Keratinocyte (primary cell): ENCODE measurements around the gene CXCR6. TPM values are rescaled to one million over a fixed set of nuclear protein-coding genes. Genes with fewer than 3 reads are reported as not detected.

Experiments used
- DNase-seq: peaks from one replicate; pipeline ENCODE4 v3.0.0-alpha.2; 2011; ENCODE audit warnings: low read depth, missing footprints, low spot score
- FAIRE-seq: peaks from 2 replicates; lab custom pipeline; 2011; peaks lifted over from hg19 to GRCh38; lab: Jason Lieb, UNC
- H2AFZ ChIP-seq: 2 replicates; pipeline ENCODE4 v1.6.0; 2012; ENCODE audit warnings: low read length, control low read depth, inconsistent platforms; ENCODE audit not compliant: control insufficient read depth
- H3K27ac ChIP-seq: 2 replicates; pipeline ENCODE4 v1.5.1; 2011; ENCODE audit warnings: low read length; ENCODE audit not compliant: control insufficient read depth, insufficient read depth
- H3K27me3 ChIP-seq: 3 replicates; pipeline ENCODE4 v1.6.0; 2011; ENCODE audit warnings: low read length; ENCODE audit not compliant: control insufficient read depth, insufficient read depth; ENCODE audit errors: extremely low read depth
- H3K36me3 ChIP-seq, 2 experiments: 2 replicates in 1 of 2; 3 replicates in 1 of 2; pipeline ENCODE4 v1.5.1; 2011; ENCODE audit warnings: low read length in 2 of 2, mild to moderate bottlenecking in 1 of 2; ENCODE audit not compliant: control insufficient read depth in 2 of 2, insufficient read depth in 2 of 2; ENCODE audit errors: extremely low read depth in 1 of 2
- H3K4me1 ChIP-seq: 3 replicates; pipeline ENCODE4 v1.5.1; 2011; ENCODE audit warnings: low read length; ENCODE audit not compliant: control insufficient read depth, insufficient read depth; ENCODE audit errors: extremely low read depth
- H3K4me2 ChIP-seq: 3 replicates; pipeline ENCODE4 v1.6.0; 2011; ENCODE audit warnings: low read depth, low read length; ENCODE audit not compliant: control insufficient read depth, insufficient read depth; ENCODE audit errors: extremely low read depth
- H3K4me3 ChIP-seq, 3 experiments: fragments of 200-600 bp in 1 of 3; sonication (generic) in 1 of 3; 2 replicates in 2 of 3; 3 replicates in 1 of 3; pipeline ENCODE4 v1.5.1; 2011 to 2016; ENCODE audit warnings: low read length in 3 of 3, mild to moderate bottlenecking in 3 of 3, control low read depth in 2 of 3, inconsistent platforms in 1 of 3, low read depth in 1 of 3, mixed read lengths in 1 of 3, mixed run types in 1 of 3, moderate library complexity in 1 of 3; ENCODE audit not compliant: control insufficient read depth in 2 of 3, insufficient read depth in 2 of 3; ENCODE audit errors: extremely low read depth in 1 of 3
- H3K79me2 ChIP-seq: 2 replicates; pipeline ENCODE4 v1.6.0; 2012; ENCODE audit warnings: low read length; ENCODE audit not compliant: control insufficient read depth, insufficient read depth
- H3K9ac ChIP-seq: 3 replicates; pipeline ENCODE4 v1.6.0; 2011; ENCODE audit warnings: low read length; ENCODE audit not compliant: control insufficient read depth, insufficient read depth; ENCODE audit errors: extremely low read depth
- H3K9me1 ChIP-seq: 3 replicates; pipeline ENCODE4 v1.6.0; 2011; ENCODE audit warnings: low read length; ENCODE audit not compliant: control insufficient read depth, insufficient read depth; ENCODE audit errors: extremely low read depth
- H3K9me3 ChIP-seq: 2 replicates; pipeline ENCODE4 v1.5.1; 2012; ENCODE audit warnings: low read depth, low read length; ENCODE audit not compliant: control insufficient read depth
- H4K20me1 ChIP-seq: 3 replicates; pipeline ENCODE4 v1.6.0; 2011; ENCODE audit warnings: low read length; ENCODE audit not compliant: control insufficient read depth, insufficient read depth; ENCODE audit errors: extremely low read depth
- EZH2 ChIP-seq: IDR thresholded peaks from one replicate; pipeline ENCODE4 v1.6.1; 2012; ENCODE audit warnings: inconsistent platforms, mild to moderate bottlenecking, low read length, moderate library complexity
- dilution Hi-C: fragments of 300-500 bp; cut with MboI; formaldehyde crosslinking; loops from one replicate; pipeline ENCODE4 v1.7.0; 2020; ENCODE audit warnings: low sequenced_read_pairs; ENCODE audit not compliant: extremely low pct_ligation_motif_present
- polyA plus RNA-seq, 5 experiments: library from polyadenylated mRNA; depleted of rRNA in 3 of 5; stranded (reverse) in 3 of 5; stranded (forward) in 1 of 5; unstranded in 1 of 5; fragments of >200 nt; gene quantifications; 1 replicate in 1 of 5; 2 replicates in 3 of 5; 3 replicates in 1 of 5; pipeline versions ENCODE4 v1.2.1 to v1.2.3, GENCODE V29; 2011 to 2012; ENCODE audit warnings: missing spikeins in 2 of 5, low read depth in 1 of 5, low replicate concordance in 1 of 5
- TF ChIP-seq, protein P1 (sequence below), 3 experiments: IDR thresholded peaks in 1 of 3; conservative IDR thresholded peaks in 1 of 3; optimal IDR thresholded peaks in 1 of 3; 2 replicates in 2 of 3; 3 replicates in 1 of 3; pipeline versions ENCODE3 to v1.5.1; 2011; ENCODE audit warnings: low read length in 3 of 3, mild to moderate bottlenecking in 3 of 3, moderate library complexity in 2 of 3, control low read depth in 1 of 3, inconsistent platforms in 1 of 3; ENCODE audit not compliant: insufficient read depth in 2 of 3; ENCODE audit errors: extremely low read depth in 1 of 3

The CXCR6 gene
- polyA plus RNA-seq, 1 donor (not counting 4 experiments of a cell fraction or from before 2014, with no cell fraction given), result not detected

GRCh38 chr3:45923755-45924154 lies 19.5 kb upstream of the CXCR6 start:
- TF ChIP-seq, protein P1, sequence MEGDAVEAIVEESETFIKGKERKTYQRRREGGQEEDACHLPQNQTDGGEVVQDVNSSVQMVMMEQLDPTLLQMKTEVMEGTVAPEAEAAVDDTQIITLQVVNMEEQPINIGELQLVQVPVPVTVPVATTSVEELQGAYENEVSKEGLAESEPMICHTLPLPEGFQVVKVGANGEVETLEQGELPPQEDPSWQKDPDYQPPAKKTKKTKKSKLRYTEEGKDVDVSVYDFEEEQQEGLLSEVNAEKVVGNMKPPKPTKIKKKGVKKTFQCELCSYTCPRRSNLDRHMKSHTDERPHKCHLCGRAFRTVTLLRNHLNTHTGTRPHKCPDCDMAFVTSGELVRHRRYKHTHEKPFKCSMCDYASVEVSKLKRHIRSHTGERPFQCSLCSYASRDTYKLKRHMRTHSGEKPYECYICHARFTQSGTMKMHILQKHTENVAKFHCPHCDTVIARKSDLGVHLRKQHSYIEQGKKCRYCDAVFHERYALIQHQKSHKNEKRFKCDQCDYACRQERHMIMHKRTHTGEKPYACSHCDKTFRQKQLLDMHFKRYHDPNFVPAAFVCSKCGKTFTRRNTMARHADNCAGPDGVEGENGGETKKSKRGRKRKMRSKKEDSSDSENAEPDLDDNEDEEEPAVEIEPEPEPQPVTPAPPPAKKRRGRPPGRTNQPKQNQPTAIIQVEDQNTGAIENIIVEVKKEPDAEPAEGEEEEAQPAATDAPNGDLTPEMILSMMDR (optimal IDR thresholded peaks at IDR 0.05 in 1 of 3, IDR thresholded peaks at IDR 0.05 in 1 of 3, conservative IDR thresholded peaks at IDR 0.05 in 1 of 3; ENCODE audit: extremely low read depth in 1 of 3, insufficient read depth in 2 of 3, low read length in 3 of 3), result no peak
- TF ChIP-seq EZH2, result no peak
- dilution Hi-C loops, result no loop called here

DNA sequence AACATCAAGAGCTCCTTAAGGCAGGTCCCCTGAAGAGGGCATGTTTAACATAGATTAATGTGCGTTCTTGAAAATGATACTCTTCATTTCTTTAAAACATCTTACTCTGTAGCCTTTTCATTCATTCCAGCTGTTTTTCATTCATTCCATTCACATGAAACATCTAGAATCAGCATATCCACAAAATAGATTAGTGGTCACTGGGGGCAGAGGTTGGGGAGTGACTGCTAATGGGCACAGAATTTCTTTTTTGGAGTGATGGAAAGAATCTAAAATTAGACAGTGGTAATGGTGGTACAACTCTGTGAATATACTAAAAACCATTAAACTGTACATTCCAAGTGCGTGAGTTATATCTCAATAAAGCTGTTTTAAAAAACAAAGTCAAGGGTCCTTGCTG lies 15.4 kb upstream of the CXCR6 start:
- dilution Hi-C loops, result no loop called here
- FAIRE-seq (no peak), DNase-seq (no peak)
- no peaks in the 10 kb centered on the region for H3K27me3 ChIP-seq
- no peaks in the 10 kb centered on the region for H3K4me1 ChIP-seq
- H3K4me3 ChIP-seq, result no peak overlapping the region
- H3K9me1 ChIP-seq, result no peaks in the 10 kb centered on the region
- no peaks in the 10 kb centered on the region for H4K20me1 ChIP-seq
- H3K9me3 ChIP-seq, result no peaks in the 10 kb centered on the region
- TF ChIP-seq, protein P1 (optimal IDR thresholded peaks at IDR 0.05 in 1 of 3, IDR thresholded peaks at IDR 0.05 in 1 of 3, conservative IDR thresholded peaks at IDR 0.05 in 1 of 3; ENCODE audit: extremely low read depth in 1 of 3, insufficient read depth in 2 of 3, low read length in 3 of 3), result no peak
- no peak for TF ChIP-seq EZH2
- no peak overlapping the region for H2AFZ ChIP-seq
- no peaks in the 10 kb centered on the region for H3K79me2 ChIP-seq
- no peak overlapping the region for H3K9ac ChIP-seq
- H3K36me3 ChIP-seq, result peaks cover 3 to 18% of the 10 kb centered on the region in 2 experiments
- no peak overlapping the region for H3K27ac ChIP-seq
- H3K4me2 ChIP-seq, result no peak overlapping the region

More at GRCh38 chr3:45923755-45924154, 19.5 kb upstream of the CXCR6 start:
- Histone ChIP-seq H3K36me3 (peaks cover 6 to 12% of the 10 kb centered on the region in 2 experiments), H3K4me2 (no peak overlapping the region), H3K9ac (no peak overlapping the region), H3K27me3 (no peaks in the 10 kb centered on the region), H3K79me2 (no peaks in the 10 kb centered on the region), H3K4me1 (no peaks in the 10 kb centered on the region), H4K20me1 (no peaks in the 10 kb centered on the region), H3K9me3 (no peaks in the 10 kb centered on the region), H3K4me3 (no peak overlapping the region), H3K9me1 (no peaks in the 10 kb centered on the region), H2AFZ (no peak overlapping the region), H3K27ac (no peak overlapping the region)
- no peak for FAIRE-seq
- DNase-seq, result no peak
